HepG2 (cell line): ENCODE data around the gene PCIF1. TPM values are rescaled to one million over a fixed set of nuclear protein-coding genes. Genes with fewer than 3 reads are reported as not detected.

ENCODE experiments used
- EZH2 ChIP-seq: conservative IDR thresholded peaks from 2 replicates; pipeline ENCODE4 v1.6.1; 2012; ENCODE audit warnings: mild to moderate bottlenecking, low read depth, low read length, moderate library complexity
- MAFG ChIP-seq: sonication (generic); formaldehyde crosslinking; IDR thresholded peaks from 2 replicates; pipeline ENCODE4 v1.5.1; 2020; ENCODE audit warnings: mild to moderate bottlenecking, missing genetic modification reagents
- MIER2 ChIP-seq: IDR thresholded peaks from 2 replicates; pipeline ENCODE4 v1.6.1; 2016; ENCODE audit warnings: missing biosample characterization, missing genetic modification reagents
- NFYC ChIP-seq: IDR thresholded peaks from 2 replicates; pipeline ENCODE4 v1.6.1; 2016; ENCODE audit warnings: missing genetic modification reagents, missing compliant biosample characterization
- SALL2 ChIP-seq: sonication (generic); formaldehyde crosslinking; IDR thresholded peaks from 2 replicates; pipeline ENCODE4 v1.8.1; 2023; ENCODE audit warnings: mild to moderate bottlenecking, missing genetic modification reagents, inconsistent platforms
- SIX4 ChIP-seq: sonication (generic); formaldehyde crosslinking; IDR thresholded peaks from 2 replicates; pipeline ENCODE4 v1.4.0; 2020; ENCODE audit warnings: missing genetic modification reagents
- SOX6 ChIP-seq, 2 experiments: fragments of 450-650 bp in 1 of 2; sonication (generic) in 1 of 2; formaldehyde crosslinking in 1 of 2; IDR thresholded peaks; 2 replicates each; pipeline versions ENCODE4 v1.4.0 to v1.6.1; 2017 to 2020; ENCODE audit warnings: antibody characterized with exemption in 1 of 2, mild to moderate bottlenecking in 1 of 2, missing genetic modification reagents in 1 of 2
- ZNF326 ChIP-seq: sonication (generic); formaldehyde crosslinking; IDR thresholded peaks from 2 replicates; pipeline ENCODE4 v1.4.0; 2020; ENCODE audit warnings: missing genetic modification reagents, borderline replicate concordance
- ZNF350 ChIP-seq: sonication (generic); formaldehyde crosslinking; IDR thresholded peaks from 2 replicates; pipeline ENCODE4 v1.4.0; 2020; ENCODE audit warnings: mild to moderate bottlenecking, low read depth, missing genetic modification reagents, borderline replicate concordance
- ZNF446 ChIP-seq: sonication (generic); formaldehyde crosslinking; IDR thresholded peaks from 2 replicates; pipeline ENCODE4 v1.5.0; 2020; ENCODE audit warnings: mild to moderate bottlenecking, missing genetic modification reagents
- ZNF766 ChIP-seq: sonication (generic); formaldehyde crosslinking; IDR thresholded peaks from 2 replicates; pipeline ENCODE4 v1.5.0; 2020; ENCODE audit warnings: missing genetic modification reagents, borderline replicate concordance
- ZNF788 ChIP-seq: sonication (generic); formaldehyde crosslinking; IDR thresholded peaks from 2 replicates; pipeline ENCODE4 v1.5.0; 2020; ENCODE audit warnings: mild to moderate bottlenecking, missing genetic modification reagents, borderline replicate concordance
- polyA plus RNA-seq, 8 experiments: library from polyadenylated mRNA; depleted of rRNA in 3 of 8; stranded (reverse) in 7 of 8; unstranded in 1 of 8; fragments of >200 nt; fragmentation: Illumina TruSeq in 4 of 8; extraction: Trizol in 4 of 8; gene quantifications; 2 replicates each; pipeline versions ENCODE4 v1.2.1 to v1.2.3, GENCODE V29; 2011 to 2016; ENCODE audit warnings: low read depth in 4 of 8, missing spikeins in 1 of 8, mixed read lengths in 1 of 8; ENCODE audit not compliant: insufficient read depth in 1 of 8
- total RNA-seq, 5 experiments: library from RNA; depleted of rRNA; stranded (reverse); fragments of >200 nt; fragmentation: Illumina TruSeq; extraction: Trizol; gene quantifications; 2 replicates each; pipeline ENCODE4 v1.2.3, GENCODE V29; 2016; ENCODE audit warnings: low read depth in 1 of 5
- TF ChIP-seq, protein P1 (sequence below): sonication (generic); formaldehyde crosslinking; IDR thresholded peaks from 2 replicates; pipeline ENCODE4 v1.4.0; 2020; ENCODE audit warnings: missing genetic modification reagents, borderline replicate concordance
- TF ChIP-seq, protein P2 (sequence below): sonication (generic); formaldehyde crosslinking; IDR thresholded peaks from 2 replicates; pipeline ENCODE4 v1.5.0; 2020; ENCODE audit warnings: mild to moderate bottlenecking, missing genetic modification reagents
- TF ChIP-seq, protein P3 (sequence below): IDR thresholded peaks from 2 replicates; pipeline ENCODE4 v1.6.1; 2016; ENCODE audit warnings: low read depth, control low read depth
- TF ChIP-seq, protein P4 (sequence below): sonication (generic); formaldehyde crosslinking; conservative IDR thresholded peaks from 2 replicates; pipeline ENCODE4 v1.8.0; 2022; ENCODE audit warnings: mild to moderate bottlenecking, moderate library complexity, missing genetic modification reagents
- TF ChIP-seq, protein P5 (sequence below): sonication (generic); formaldehyde crosslinking; IDR thresholded peaks from 2 replicates; pipeline ENCODE4 v1.8.1; 2023; ENCODE audit warnings: mild to moderate bottlenecking, missing genetic modification reagents

PCIF1 gene
- total and polyA plus RNA-seq, 2 of the 13 experiments (the other 11 are each of a cell fraction or from before 2014, with no cell fraction given), result 20.9 to 24.4 TPM

DNA sequence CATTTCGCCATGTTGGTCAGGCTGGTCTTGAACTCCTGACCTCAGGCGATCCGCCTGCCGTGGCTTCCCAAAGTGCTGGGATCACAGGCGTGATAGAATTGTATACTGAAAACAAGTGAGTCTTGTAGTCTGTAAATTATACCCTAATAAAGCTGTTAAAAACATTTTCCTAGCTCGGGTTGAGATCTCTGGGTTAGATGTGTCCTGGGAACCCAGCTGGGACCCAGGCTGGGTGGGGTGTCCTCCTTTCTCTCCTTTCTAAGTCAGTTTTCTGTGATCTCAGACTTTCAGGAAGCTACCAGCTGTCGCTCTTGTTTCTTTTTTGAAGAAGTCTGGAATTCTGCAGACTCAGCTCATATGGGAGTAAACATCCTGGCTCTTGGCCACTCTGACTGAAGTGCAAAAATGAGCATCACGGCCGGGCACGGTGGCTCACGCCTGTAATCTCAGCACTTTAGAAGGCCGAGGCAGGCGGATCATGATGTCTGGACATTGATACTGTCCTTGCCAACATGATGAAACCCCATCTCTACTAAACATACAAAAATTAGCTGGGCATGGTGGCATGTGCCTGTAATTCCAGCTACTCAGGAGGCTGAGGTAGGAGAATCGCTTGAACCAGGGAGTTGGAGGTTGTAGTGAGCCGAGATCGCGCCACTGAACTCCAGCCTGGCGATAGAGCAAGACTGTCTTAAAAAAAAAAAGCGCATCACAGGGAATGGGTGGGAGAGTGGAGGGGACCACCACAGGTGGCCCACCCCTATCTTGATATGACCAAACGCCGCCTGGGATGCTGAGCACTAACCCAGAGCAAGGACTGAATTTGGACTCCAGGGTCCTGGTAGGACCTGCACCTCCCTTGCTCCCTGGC lies 9.9 kb upstream of the PCIF1 start (continued):
- TF ChIP-seq, protein P1, sequence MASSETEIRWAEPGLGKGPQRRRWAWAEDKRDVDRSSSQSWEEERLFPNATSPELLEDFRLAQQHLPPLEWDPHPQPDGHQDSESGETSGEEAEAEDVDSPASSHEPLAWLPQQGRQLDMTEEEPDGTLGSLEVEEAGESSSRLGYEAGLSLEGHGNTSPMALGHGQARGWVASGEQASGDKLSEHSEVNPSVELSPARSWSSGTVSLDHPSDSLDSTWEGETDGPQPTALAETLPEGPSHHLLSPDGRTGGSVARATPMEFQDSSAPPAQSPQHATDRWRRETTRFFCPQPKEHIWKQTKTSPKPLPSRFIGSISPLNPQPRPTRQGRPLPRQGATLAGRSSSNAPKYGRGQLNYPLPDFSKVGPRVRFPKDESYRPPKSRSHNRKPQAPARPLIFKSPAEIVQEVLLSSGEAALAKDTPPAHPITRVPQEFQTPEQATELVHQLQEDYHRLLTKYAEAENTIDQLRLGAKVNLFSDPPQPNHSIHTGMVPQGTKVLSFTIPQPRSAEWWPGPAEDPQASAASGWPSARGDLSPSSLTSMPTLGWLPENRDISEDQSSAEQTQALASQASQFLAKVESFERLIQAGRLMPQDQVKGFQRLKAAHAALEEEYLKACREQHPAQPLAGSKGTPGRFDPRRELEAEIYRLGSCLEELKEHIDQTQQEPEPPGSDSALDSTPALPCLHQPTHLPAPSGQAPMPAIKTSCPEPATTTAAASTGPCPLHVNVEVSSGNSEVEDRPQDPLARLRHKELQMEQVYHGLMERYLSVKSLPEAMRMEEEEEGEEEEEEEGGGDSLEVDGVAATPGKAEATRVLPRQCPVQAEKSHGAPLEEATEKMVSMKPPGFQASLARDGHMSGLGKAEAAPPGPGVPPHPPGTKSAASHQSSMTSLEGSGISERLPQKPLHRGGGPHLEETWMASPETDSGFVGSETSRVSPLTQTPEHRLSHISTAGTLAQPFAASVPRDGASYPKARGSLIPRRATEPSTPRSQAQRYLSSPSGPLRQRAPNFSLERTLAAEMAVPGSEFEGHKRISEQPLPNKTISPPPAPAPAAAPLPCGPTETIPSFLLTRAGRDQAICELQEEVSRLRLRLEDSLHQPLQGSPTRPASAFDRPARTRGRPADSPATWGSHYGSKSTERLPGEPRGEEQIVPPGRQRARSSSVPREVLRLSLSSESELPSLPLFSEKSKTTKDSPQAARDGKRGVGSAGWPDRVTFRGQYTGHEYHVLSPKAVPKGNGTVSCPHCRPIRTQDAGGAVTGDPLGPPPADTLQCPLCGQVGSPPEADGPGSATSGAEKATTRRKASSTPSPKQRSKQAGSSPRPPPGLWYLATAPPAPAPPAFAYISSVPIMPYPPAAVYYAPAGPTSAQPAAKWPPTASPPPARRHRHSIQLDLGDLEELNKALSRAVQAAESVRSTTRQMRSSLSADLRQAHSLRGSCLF, result no peak
- TF ChIP-seq ZNF446, result no peak
- no peak for TF ChIP-seq SOX6 (IDR thresholded peaks at IDR 0.05)
- peak; percentile 47 for TF ChIP-seq SOX6 (CRISPR knock-in tag; IDR thresholded peaks at IDR 0.05)
- no peak for TF ChIP-seq SIX4 (CRISPR knock-in tag)
- TF ChIP-seq, protein P2, sequence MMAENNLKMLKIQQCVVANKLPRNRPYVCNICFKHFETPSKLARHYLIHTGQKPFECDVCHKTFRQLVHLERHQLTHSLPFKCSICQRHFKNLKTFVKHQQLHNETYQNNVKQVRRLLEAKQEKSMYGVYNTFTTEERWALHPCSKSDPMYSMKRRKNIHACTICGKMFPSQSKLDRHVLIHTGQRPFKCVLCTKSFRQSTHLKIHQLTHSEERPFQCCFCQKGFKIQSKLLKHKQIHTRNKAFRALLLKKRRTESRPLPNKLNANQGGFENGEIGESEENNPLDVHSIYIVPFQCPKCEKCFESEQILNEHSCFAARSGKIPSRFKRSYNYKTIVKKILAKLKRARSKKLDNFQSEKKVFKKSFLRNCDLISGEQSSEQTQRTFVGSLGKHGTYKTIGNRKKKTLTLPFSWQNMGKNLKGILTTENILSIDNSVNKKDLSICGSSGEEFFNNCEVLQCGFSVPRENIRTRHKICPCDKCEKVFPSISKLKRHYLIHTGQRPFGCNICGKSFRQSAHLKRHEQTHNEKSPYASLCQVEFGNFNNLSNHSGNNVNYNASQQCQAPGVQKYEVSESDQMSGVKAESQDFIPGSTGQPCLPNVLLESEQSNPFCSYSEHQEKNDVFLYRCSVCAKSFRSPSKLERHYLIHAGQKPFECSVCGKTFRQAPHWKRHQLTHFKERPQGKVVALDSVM, result peak; percentile 65
- TF ChIP-seq ZNF350 (CRISPR knock-in tag), result peak; percentile 57; the same call in 1 of the 2 replicates
- TF ChIP-seq, protein P3, sequence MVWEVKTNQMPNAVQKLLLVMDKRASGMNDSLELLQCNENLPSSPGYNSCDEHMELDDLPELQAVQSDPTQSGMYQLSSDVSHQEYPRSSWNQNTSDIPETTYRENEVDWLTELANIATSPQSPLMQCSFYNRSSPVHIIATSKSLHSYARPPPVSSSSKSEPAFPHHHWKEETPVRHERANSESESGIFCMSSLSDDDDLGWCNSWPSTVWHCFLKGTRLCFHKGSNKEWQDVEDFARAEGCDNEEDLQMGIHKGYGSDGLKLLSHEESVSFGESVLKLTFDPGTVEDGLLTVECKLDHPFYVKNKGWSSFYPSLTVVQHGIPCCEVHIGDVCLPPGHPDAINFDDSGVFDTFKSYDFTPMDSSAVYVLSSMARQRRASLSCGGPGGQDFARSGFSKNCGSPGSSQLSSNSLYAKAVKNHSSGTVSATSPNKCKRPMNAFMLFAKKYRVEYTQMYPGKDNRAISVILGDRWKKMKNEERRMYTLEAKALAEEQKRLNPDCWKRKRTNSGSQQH, result no peak
- TF ChIP-seq, protein P4, sequence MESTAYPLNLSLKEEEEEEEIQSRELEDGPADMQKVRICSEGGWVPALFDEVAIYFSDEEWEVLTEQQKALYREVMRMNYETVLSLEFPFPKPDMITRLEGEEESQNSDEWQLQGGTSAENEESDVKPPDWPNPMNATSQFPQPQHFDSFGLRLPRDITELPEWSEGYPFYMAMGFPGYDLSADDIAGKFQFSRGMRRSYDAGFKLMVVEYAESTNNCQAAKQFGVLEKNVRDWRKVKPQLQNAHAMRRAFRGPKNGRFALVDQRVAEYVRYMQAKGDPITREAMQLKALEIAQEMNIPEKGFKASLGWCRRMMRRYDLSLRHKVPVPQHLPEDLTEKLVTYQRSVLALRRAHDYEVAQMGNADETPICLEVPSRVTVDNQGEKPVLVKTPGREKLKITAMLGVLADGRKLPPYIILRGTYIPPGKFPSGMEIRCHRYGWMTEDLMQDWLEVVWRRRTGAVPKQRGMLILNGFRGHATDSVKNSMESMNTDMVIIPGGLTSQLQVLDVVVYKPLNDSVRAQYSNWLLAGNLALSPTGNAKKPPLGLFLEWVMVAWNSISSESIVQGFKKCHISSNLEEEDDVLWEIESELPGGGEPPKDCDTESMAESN (CRISPR knock-in tag), result no peak
- TF ChIP-seq MIER2, result no peak
- peak; percentile 95 for TF ChIP-seq MAFG (CRISPR knock-in tag)
- TF ChIP-seq ZNF326 (CRISPR knock-in tag), result no peak
- TF ChIP-seq EZH2, result no peak
- no peak for TF ChIP-seq NFYC (CRISPR knock-in tag)
- TF ChIP-seq ZNF766 (CRISPR knock-in tag), result no peak
- TF ChIP-seq, protein P5, sequence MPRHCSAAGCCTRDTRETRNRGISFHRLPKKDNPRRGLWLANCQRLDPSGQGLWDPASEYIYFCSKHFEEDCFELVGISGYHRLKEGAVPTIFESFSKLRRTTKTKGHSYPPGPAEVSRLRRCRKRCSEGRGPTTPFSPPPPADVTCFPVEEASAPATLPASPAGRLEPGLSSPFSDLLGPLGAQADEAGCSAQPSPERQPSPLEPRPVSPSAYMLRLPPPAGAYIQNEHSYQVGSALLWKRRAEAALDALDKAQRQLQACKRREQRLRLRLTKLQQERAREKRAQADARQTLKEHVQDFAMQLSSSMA (CRISPR knock-in tag), result 0 out of 2 replicates have a peak, but pooled peaks have one; percentile 31
- TF ChIP-seq SALL2 (CRISPR knock-in tag), result 0 out of 2 replicates have a peak, but pooled peaks have one; percentile 23
- TF ChIP-seq ZNF788 (CRISPR knock-in tag), result no peak
